Memory B cell (primary cell): Measurements from ENCODE around the gene L3HYPDH.
"Not testable (repeated sequence)": the region's sequence is repeated elsewhere in the genome, so short reads cannot be mapped to it uniquely, and the experiment has no call there.

Experiments used
- ATAC-seq: fragments of 150-1000 bp; cut with Tn5 transposase; 2 replicates; pipeline ENCODE4 v1.10.0; 2021; ENCODE audit warnings: low read depth, mild to moderate bottlenecking, moderate library complexity
- DNase-seq, 2 donors: peaks; one replicate each; pipeline ENCODE4 v3.0.0; 2022; ENCODE audit warnings: low spot score in 2 of 2
- H3K27ac Mint-ChIP-seq: one replicate; pipeline ENCODE4 v1.8.0; 2022; ENCODE audit warnings: mild to moderate bottlenecking, moderate library complexity, mixed read lengths
- H3K27me3 Mint-ChIP-seq: one replicate; pipeline ENCODE4 v1.8.0; 2022; ENCODE audit warnings: mixed read lengths
- H3K36me3 Mint-ChIP-seq: one replicate; pipeline ENCODE4 v1.8.0; 2022; ENCODE audit warnings: mild to moderate bottlenecking, mixed read lengths
- H3K4me1 Mint-ChIP-seq: one replicate; pipeline ENCODE4 v1.8.0; 2022; ENCODE audit warnings: mixed read lengths
- H3K4me3 Mint-ChIP-seq: one replicate; pipeline ENCODE4 v1.8.0; 2022; ENCODE audit warnings: mild to moderate bottlenecking, moderate library complexity, mixed read lengths
- H3K9me3 Mint-ChIP-seq: one replicate; pipeline ENCODE4 v1.8.0; 2022; ENCODE audit warnings: mixed read lengths

Gene L3HYPDH

DNA sequence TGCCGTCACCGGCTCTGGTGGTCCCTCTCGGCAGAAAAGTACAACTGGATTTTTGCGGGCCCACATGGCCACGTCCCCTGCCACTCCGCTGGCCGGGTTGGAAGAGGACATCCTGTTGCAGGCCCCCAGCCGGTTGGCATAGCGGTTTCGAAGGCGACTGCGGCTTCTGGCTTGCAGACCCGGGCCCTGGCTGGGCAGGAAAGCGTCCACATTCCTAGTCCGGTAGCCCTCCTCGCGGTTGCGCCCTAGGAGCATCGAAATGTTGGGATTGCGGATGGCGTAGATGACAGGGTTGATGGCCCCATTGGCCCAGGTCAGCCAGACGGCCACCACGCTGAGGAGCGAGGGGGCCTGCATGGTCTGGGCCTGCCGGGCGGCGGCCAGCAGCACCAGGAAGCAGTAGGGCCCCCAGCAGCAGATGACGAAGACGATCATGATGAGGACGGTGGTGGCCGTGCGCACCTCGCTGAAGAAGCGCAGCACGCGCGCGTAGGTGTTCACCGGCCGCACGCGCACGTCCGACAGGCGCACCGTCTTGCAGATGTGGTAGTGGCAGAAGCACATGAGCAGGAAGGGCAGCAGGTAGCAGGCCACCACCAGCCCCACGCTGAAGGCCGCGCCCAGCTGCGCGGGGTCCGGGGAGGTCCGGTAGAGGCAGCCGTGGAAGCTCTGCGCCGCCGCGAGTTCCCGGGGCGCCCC is 20.3 kb downstream of the L3HYPDH start:
- ATAC-seq (peak; percentile 16), DNase-seq (peak in 1 of 2 donors; percentile 26)
- Mint-ChIP-seq H3K4me3 (peak overlapping the region; percentile 89), H3K4me1 (peaks cover 5% of the 10 kb centered on the region), H3K9me3 (no peaks in the 10 kb centered on the region), H3K27me3 (peaks cover 2% of the 10 kb centered on the region), H3K36me3 (peaks cover 6% of the 10 kb centered on the region), H3K27ac (peak overlapping the region; percentile 64)

DNA sequence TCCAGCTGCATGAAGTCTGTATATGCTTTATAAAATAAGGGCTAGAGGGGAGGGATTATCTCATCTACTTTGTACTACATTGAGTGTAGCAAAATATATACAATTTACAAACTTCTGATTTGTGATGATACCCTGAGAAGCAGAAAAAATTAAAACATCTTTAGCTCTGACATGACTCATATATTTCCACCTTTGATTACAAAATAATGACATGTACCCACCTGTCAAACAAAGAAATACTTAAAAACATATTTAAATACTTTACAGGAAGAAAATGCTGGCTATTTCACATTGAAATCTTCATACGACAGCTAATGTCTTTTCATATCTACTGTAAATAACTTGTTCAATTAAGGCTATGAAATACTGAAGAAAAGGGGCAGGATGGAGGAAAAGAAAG is 22.3 kb downstream of the L3HYPDH start:
- Mint-ChIP-seq H3K27ac (no peak overlapping the region), H3K9me3 (peaks cover 3% of the 10 kb centered on the region)

DNA sequence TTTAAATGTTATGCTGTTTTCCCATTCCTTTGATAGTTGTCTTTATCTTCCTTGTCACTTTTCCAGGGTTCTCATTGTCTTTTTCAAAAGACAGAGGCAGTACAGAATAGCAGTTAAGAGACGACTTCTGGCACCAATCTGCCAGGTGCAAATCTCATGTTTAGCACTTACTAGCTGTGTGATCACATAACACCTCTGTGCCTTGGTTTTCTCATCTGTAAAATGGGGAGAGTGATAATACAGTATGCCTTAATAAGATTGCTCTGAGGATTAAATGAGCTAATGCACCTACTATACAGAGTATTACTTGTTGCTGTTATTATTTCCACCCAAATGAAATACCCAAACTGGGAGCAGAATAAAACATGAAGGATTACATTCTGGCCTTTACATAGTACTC is 23.8 kb downstream of the L3HYPDH start:
- H3K27me3 Mint-ChIP-seq, result peaks cover 2% of the 10 kb centered on the region
- H3K9me3 Mint-ChIP-seq, result peaks cover 3% of the 10 kb centered on the region
- H3K4me1 Mint-ChIP-seq, result peaks cover 5% of the 10 kb centered on the region
- no peak overlapping the region for H3K27ac Mint-ChIP-seq
- peaks cover 17% of the 10 kb centered on the region for H3K36me3 Mint-ChIP-seq
- ATAC-seq, result no peak
- H3K4me3 Mint-ChIP-seq, result no peak overlapping the region
- no peak for DNase-seq

More for the DNA sequence above, 22.3 kb downstream of the L3HYPDH start:
- DNase-seq (no peak), ATAC-seq (no peak)
- H3K4me3 Mint-ChIP-seq, result no peak overlapping the region
- peaks cover 5% of the 10 kb centered on the region for H3K4me1 Mint-ChIP-seq
- peaks cover 14% of the 10 kb centered on the region for H3K36me3 Mint-ChIP-seq
- peaks cover 2% of the 10 kb centered on the region for H3K27me3 Mint-ChIP-seq

DNA sequence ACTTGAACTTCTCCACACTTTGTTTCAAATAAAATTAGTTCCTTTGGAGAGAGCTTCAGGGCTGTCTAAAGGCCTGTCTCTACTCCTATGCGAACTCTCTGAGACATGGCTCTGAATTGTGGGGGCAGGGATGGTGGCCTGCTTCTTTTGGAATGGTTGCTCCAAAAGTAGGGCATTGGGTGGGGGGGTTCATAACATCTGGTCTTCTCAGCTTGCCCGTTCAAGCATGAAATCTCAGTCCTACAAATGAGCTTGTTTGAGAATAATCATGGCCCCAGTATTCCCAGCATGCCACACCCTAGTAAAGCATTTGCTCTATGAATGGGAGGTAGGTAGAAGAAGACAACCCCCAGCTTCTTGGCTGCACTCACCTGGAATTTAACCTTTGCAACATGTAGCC is 25.7 kb downstream of the L3HYPDH start:
- no peak for ATAC-seq
- no peaks in the 10 kb centered on the region for H3K4me1 Mint-ChIP-seq
- DNase-seq, result no peak
- H3K4me3 Mint-ChIP-seq, result no peak overlapping the region
- peaks cover 22% of the 10 kb centered on the region for H3K36me3 Mint-ChIP-seq
- peaks cover 2% of the 10 kb centered on the region for H3K27me3 Mint-ChIP-seq
- H3K27ac Mint-ChIP-seq, result no peak overlapping the region
- peaks cover 3% of the 10 kb centered on the region for H3K9me3 Mint-ChIP-seq

DNA sequence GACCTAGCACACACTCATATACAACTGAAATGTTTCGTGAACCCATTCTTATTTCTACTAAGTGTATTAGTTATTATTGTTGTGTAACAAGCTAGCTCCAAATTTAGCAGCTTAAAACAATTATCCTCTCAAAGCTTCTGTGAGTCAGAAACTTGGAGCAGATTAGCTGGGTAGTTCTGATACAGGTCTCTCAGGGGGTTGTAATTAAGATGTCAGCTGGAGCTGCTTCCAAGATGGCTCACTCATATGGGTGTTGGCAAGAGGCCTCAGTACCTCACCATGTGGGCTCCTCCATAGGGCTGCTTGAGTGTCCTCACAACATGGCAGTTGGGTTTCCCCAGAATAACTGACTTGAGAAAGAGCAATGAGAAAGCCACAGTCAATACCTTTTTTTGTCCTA is 28.8 kb downstream of the L3HYPDH start:
- H3K4me1 Mint-ChIP-seq, result no peaks in the 10 kb centered on the region
- no peaks in the 10 kb centered on the region for H3K27me3 Mint-ChIP-seq
- H3K9me3 Mint-ChIP-seq, result peaks cover 3% of the 10 kb centered on the region
- no peak overlapping the region for H3K27ac Mint-ChIP-seq
- peaks cover 20% of the 10 kb centered on the region for H3K36me3 Mint-ChIP-seq
- H3K4me3 Mint-ChIP-seq, result no peak overlapping the region
- DNase-seq (no peak), ATAC-seq (no peak)

DNA sequence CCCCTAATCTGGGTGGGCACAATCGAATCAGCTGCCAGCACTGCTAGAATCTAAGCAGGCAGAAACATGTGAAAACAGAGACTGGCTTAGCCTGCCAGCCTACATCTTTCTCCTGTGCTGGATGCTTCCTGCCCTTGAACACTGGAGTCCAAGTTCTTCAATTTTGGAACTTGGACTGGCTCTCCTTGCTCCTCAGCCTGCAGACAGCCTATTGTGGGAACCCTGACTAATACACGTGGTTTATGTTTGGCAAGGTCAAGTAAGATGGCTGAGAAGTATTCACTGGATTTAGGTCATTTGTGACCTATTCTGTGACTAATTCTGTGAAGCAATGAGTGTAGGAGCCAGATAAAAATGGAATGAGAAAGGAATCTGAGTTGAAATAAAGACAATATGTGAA is 30.1 kb downstream of the L3HYPDH start:
- H3K4me1 Mint-ChIP-seq, result no peaks in the 10 kb centered on the region
- no peak overlapping the region for H3K27ac Mint-ChIP-seq
- H3K36me3 Mint-ChIP-seq, result peaks cover 18% of the 10 kb centered on the region
- ATAC-seq, result no peak
- no peaks in the 10 kb centered on the region for H3K27me3 Mint-ChIP-seq
- no peak for DNase-seq
- peaks cover 3% of the 10 kb centered on the region for H3K9me3 Mint-ChIP-seq
- H3K4me3 Mint-ChIP-seq, result no peak overlapping the region

DNA sequence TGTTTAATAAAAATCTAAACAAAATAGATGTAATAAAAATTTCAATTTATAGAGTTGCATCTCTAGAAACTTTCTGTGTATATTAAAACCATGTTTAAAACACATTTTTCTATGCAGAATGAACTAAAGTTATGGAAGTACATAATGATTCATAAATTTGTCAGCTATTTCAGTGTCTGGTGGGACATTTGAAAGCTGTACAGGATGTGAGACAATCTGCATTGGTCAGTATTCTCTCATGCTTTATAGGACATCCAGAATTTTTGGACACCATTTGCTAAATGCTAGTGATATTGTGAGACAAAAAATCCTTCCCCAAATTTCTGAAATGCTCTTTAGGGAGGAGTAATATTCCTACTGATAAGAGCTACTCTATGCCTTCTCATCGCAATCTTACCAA is 32.4 kb downstream of the L3HYPDH start:
- Mint-ChIP-seq H3K27ac (no peak overlapping the region), H3K36me3 (peaks cover 9% of the 10 kb centered on the region), H3K9me3 (no peaks in the 10 kb centered on the region), H3K27me3 (no peaks in the 10 kb centered on the region), H3K4me1 (no peaks in the 10 kb centered on the region), H3K4me3 (no peak overlapping the region)
- DNase-seq, result no peak
- ATAC-seq, result no peak

DNA sequence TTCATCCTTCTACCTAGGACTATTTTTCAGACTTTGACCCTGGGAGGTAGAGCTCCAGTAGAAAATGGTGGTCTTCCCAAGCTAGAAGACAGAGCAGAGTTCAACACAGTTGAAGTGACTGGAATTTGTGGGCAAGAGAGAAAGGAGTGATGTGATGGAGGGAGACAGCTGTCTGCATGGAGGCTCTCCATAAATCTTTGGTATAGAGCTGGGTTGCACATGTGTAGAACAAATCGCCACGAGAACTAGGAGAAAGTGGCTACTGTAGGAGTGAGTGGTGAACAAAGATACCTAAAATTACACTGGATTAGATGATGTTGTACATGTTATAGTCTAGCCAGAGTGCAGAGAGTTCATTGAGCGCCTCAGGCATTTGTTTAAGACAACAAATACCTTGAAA is 33.5 kb downstream of the L3HYPDH start:
- ATAC-seq, result no peak

DNA sequence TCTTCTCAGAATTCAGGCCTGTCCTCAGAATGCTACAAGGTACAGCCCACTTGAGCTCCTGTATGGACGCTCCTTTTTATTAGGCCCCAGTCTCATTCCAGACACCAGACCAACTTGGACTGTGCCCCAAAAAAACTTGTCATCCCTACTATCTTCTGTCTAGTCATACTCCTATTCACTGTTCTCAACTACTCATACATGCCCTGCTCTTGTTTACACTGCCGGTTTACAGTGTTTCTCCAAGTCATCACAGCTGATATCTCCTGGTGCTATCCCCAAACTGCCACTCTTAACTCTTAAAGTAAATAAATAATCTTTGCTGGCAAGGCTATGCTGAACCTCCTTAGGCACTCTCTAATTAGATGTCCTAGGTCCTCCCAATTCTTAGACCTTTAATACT is 35.5 kb downstream of the L3HYPDH start:
- DNase-seq, H3K4me3 Mint-ChIP-seq, H3K27me3 Mint-ChIP-seq, H3K4me1 Mint-ChIP-seq, H3K36me3 Mint-ChIP-seq, H3K9me3 Mint-ChIP-seq, ATAC-seq, H3K27ac Mint-ChIP-seq: not testable (repeated sequence)

More for the DNA sequence above, 33.5 kb downstream of the L3HYPDH start:
- Mint-ChIP-seq H3K36me3 (peaks cover 8% of the 10 kb centered on the region), H3K27me3 (no peaks in the 10 kb centered on the region), H3K4me1 (no peaks in the 10 kb centered on the region), H3K4me3 (no peak overlapping the region), H3K27ac (no peak overlapping the region), H3K9me3 (no peaks in the 10 kb centered on the region)
- no peak for DNase-seq

DNA sequence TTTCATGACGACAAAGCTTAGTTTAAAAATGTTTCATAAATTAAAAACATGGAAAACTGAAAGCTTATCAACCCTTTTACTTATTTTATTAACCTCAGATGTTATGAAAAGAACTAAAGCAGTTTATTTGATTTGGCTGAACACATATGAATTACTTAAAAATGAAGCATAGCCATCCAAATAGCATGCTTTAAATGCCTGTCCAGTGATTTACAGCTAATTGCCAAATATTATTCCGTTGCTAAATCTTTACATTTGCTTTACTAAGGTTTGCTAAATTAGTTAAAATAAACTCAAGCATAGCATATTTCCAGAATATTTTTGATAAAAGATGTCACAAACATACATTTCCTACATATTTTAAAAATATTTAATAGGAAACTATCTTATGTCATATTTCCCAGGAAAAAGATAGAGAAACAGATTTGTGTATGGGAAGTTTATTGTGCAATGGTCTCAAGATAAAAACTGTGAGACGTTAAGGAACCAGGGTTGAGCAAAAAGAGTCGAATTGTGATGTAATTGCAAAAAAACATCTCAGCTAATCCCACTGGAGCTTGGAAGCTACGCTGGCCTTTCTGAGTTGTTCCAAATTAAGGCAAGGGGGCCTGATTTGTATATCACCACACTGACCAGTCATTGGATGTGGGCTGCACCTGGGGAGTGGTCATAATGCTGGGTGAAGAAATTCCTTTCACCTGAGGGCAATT is 44.8 kb downstream of the L3HYPDH start:
- H3K4me1 Mint-ChIP-seq, result peaks cover 13% of the 10 kb centered on the region
- no peak overlapping the region for H3K4me3 Mint-ChIP-seq
- no peaks in the 10 kb centered on the region for H3K9me3 Mint-ChIP-seq
- H3K27me3 Mint-ChIP-seq, result no peaks in the 10 kb centered on the region
- H3K27ac Mint-ChIP-seq, result no peak overlapping the region
- ATAC-seq (no peak), DNase-seq (no peak)
- H3K36me3 Mint-ChIP-seq, result no peaks in the 10 kb centered on the region

DNA sequence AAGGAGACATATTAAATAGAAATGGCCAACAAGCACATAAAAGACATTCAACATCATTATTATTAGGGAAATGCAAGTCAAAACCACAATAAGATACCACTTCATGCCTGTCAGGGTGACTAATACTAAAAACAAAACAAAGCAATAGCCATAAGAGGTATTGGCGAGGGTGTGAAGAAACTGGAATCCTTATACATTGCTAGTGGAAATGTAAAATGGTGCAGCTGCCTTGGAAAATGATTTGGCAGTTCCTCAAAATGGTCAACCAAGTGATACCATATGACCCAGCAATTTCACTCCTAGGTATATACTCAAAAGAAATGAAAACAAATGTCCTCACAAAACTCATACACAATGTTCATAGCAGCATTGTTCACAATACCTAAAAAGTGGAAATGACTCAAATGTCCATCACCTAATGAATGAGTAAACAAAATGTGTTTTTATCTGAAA is 46.0 kb downstream of the L3HYPDH start:
- Mint-ChIP-seq H3K27ac (no peak overlapping the region), H3K27me3 (no peaks in the 10 kb centered on the region), H3K36me3 (no peaks in the 10 kb centered on the region), H3K9me3 (no peaks in the 10 kb centered on the region), H3K4me1 (peaks cover 13% of the 10 kb centered on the region), H3K4me3 (no peak overlapping the region)
- no peak for ATAC-seq
- no peak for DNase-seq

DNA sequence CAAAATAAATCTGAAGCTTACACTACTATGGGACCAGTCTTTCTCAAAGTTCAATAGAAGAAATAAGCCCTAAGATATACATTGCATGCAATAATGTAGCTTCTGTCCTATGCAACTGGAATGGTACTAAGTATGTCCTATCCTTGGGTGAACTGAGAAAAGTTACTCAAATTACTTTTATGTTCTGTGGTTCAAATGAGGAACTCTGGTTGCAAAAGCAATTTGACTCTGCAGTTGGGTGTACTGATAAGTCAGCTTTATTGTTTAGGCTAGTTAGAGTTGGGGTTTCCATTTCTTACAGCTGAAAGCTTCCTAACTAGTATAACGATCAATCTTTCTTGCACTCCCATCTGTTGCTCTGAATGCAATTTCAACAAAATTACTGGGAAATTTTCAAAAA is 48.2 kb downstream of the L3HYPDH start:
- Mint-ChIP-seq H3K9me3 (no peaks in the 10 kb centered on the region), H3K4me1 (peaks cover 11% of the 10 kb centered on the region), H3K27ac (no peak overlapping the region), H3K4me3 (no peak overlapping the region), H3K27me3 (no peaks in the 10 kb centered on the region), H3K36me3 (no peaks in the 10 kb centered on the region)
- DNase-seq (no peak), ATAC-seq (no peak)

DNA sequence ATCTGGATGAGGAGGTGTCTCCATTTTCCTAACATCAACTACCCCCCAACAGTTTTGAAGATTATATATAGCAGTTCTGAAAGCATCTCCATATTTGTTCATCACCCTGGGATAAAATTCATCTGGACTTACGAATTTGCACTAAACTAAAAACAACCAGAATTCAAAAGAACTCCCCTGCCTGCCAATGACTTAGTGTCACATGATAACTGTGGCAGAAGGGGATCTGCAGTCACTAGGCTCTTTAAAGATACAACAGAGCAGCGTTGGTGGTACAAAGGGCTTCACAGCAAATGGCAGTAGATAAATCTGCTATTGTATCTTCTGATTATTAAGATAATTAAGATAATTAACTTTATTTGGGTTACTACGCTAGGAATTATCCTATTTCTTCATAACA is 49.1 kb downstream of the L3HYPDH start:
- no peaks in the 10 kb centered on the region for H3K27me3 Mint-ChIP-seq
- H3K4me1 Mint-ChIP-seq, result peaks cover 11% of the 10 kb centered on the region
- DNase-seq (no peak), ATAC-seq (no peak)
- no peak overlapping the region for H3K4me3 Mint-ChIP-seq
- H3K36me3 Mint-ChIP-seq, result no peaks in the 10 kb centered on the region
- no peak overlapping the region for H3K27ac Mint-ChIP-seq
- H3K9me3 Mint-ChIP-seq, result no peaks in the 10 kb centered on the region

DNA sequence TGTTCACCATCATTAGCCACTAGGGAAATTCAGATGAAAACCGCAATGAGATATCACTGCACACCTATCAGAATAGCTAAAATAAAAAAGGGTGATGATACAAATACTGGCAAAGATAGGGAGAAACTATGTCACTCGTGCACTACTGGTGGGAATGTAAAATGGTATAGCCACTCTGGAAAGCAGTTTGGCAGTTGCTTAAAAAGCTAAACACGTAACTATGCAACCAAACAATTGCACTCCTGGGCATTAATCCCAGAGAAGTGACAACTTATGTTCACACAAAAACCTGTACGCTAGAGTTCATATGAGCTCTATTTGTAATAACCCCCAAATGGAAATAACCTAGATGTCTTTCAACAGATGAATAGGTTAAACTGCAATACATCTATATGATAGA is 54.4 kb downstream of the L3HYPDH start:
- H3K4me1 Mint-ChIP-seq, result peaks cover 4% of the 10 kb centered on the region
- H3K27ac Mint-ChIP-seq, result no peak overlapping the region
- DNase-seq (no peak), ATAC-seq (no peak)
- H3K27me3 Mint-ChIP-seq, result peaks cover 3% of the 10 kb centered on the region
- H3K9me3 Mint-ChIP-seq, result no peaks in the 10 kb centered on the region
- no peak overlapping the region for H3K4me3 Mint-ChIP-seq
- no peaks in the 10 kb centered on the region for H3K36me3 Mint-ChIP-seq

DNA sequence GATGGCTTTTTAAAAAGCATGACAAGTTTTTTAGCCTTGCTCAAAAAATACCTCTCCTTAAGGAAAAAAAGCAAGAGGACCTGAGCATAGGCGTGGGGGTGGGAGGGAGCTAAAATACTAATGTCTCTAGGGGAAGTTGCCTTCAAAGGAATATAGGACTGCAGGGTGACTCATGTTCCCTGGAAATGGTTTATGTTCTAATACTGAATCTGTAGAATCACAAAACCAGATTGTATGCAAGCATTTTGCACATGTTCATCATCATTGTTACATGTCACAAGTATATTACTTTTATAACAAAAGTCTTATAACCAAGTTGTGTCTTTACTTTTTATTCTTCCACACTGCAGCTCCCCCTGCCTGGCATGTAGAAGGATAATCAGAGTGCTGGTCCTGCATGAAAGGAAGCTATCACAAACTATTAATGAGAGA is 55.6 kb downstream of the L3HYPDH start:
- H3K4me1 Mint-ChIP-seq, result peaks cover 4% of the 10 kb centered on the region
- H3K4me3 Mint-ChIP-seq, result no peak overlapping the region
- no peak for ATAC-seq
- no peaks in the 10 kb centered on the region for H3K36me3 Mint-ChIP-seq
- H3K27me3 Mint-ChIP-seq, result peaks cover 6% of the 10 kb centered on the region
- no peak overlapping the region for H3K27ac Mint-ChIP-seq
- DNase-seq, result no peak
- no peaks in the 10 kb centered on the region for H3K9me3 Mint-ChIP-seq
